H9 (cell line): ENCODE measurements around the gene PANK2. TPM values are rescaled to one million over a fixed set of nuclear protein-coding genes. Genes with fewer than 3 reads are reported as not detected.

ENCODE experiments used
- DNase-seq: peaks from one replicate; pipeline ENCODE4 v3.0.0-alpha.2; 2017
- H2AFZ ChIP-seq: one replicate; pipeline ENCODE4 v1.6.1; 2013; ENCODE audit warnings: mild to moderate bottlenecking, low read length, control low read depth, moderate library complexity
- H2AK5ac ChIP-seq: 2 replicates; pipeline ENCODE4 v1.6.1; 2013; ENCODE audit warnings: low read length, control low read depth, mixed read lengths; ENCODE audit not compliant: insufficient read length
- H2BK120ac ChIP-seq: one replicate; pipeline ENCODE4 v1.6.1; 2013; ENCODE audit warnings: low read depth, mild to moderate bottlenecking, low read length, control low read depth, inconsistent platforms; ENCODE audit not compliant: poor library complexity, severe bottlenecking
- H2BK12ac ChIP-seq: 2 replicates; pipeline ENCODE4 v1.6.1; 2013; ENCODE audit warnings: low read length, control low read depth, mixed read lengths, low read depth; ENCODE audit not compliant: insufficient read length
- H2BK15ac ChIP-seq: 2 replicates; pipeline ENCODE4 v1.6.1; 2013; ENCODE audit warnings: low read depth, low read length, control low read depth
- H2BK20ac ChIP-seq: one replicate; pipeline ENCODE4 v1.6.1; 2013; ENCODE audit warnings: low read depth, mild to moderate bottlenecking, low read length, control low read depth, inconsistent platforms; ENCODE audit not compliant: poor library complexity, severe bottlenecking
- H2BK5ac ChIP-seq: 2 replicates; pipeline ENCODE4 v1.6.1; 2013; ENCODE audit warnings: low read length, control low read depth, mixed read lengths; ENCODE audit not compliant: insufficient read length
- H3K14ac ChIP-seq: 2 replicates; pipeline ENCODE4 v1.6.1; 2013; ENCODE audit warnings: low read length, control low read depth; ENCODE audit not compliant: insufficient read depth
- H3K18ac ChIP-seq: 2 replicates; pipeline ENCODE4 v1.6.1; 2013; ENCODE audit warnings: low read depth, mild to moderate bottlenecking, mixed read lengths, low read length, control low read depth; ENCODE audit not compliant: insufficient read length
- H3K23ac ChIP-seq: 2 replicates; pipeline ENCODE4 v1.6.1; 2013; ENCODE audit warnings: low read length, control low read depth, mixed read lengths, low read depth; ENCODE audit not compliant: insufficient read length
- H3K23me2 ChIP-seq: 2 replicates; pipeline ENCODE4 v1.6.1; 2013; ENCODE audit warnings: low read depth, mild to moderate bottlenecking, mixed read lengths, low read length, control low read depth; ENCODE audit not compliant: insufficient read length, poor library complexity, severe bottlenecking
- H3K27ac ChIP-seq: 2 replicates; pipeline ENCODE4 v1.5.1; 2013; ENCODE audit warnings: low read length, control low read depth, mixed read lengths, low read depth; ENCODE audit not compliant: insufficient read length
- H3K27me3 ChIP-seq: 2 replicates; pipeline ENCODE4 v1.6.1; 2013; ENCODE audit warnings: low read length, control low read depth, inconsistent platforms; ENCODE audit not compliant: insufficient read depth
- H3K4ac ChIP-seq: 2 replicates; pipeline ENCODE4 v1.6.1; 2013; ENCODE audit warnings: low read depth, mild to moderate bottlenecking, control low read depth, inconsistent platforms, low read length, moderate library complexity
- H3K4me1 ChIP-seq: 2 replicates; pipeline ENCODE4 v1.6.1; 2013; ENCODE audit warnings: low read length, control low read depth, inconsistent platforms; ENCODE audit not compliant: insufficient read depth
- H3K4me2 ChIP-seq: 2 replicates; pipeline ENCODE4 v1.6.1; 2013; ENCODE audit warnings: low read length, control low read depth, mixed read lengths; ENCODE audit not compliant: insufficient read length, insufficient read depth
- H3K56ac ChIP-seq: 2 replicates; pipeline ENCODE4 v1.6.1; 2013; ENCODE audit warnings: low read depth, mild to moderate bottlenecking, mixed read lengths, low read length, control low read depth; ENCODE audit not compliant: insufficient read length
- H3K79me1 ChIP-seq: 2 replicates; pipeline ENCODE4 v1.6.1; 2013; ENCODE audit warnings: low read depth, mild to moderate bottlenecking, moderate library complexity, low read length, control low read depth, inconsistent platforms; ENCODE audit not compliant: insufficient read depth, poor library complexity, severe bottlenecking
- H3K79me2 ChIP-seq: 2 replicates; pipeline ENCODE4 v1.6.1; 2013; ENCODE audit warnings: low read length, control low read depth, inconsistent platforms; ENCODE audit not compliant: insufficient read depth
- H3K9ac ChIP-seq: 2 replicates; pipeline ENCODE4 v1.6.1; 2013; ENCODE audit warnings: low read length, control low read depth, mixed read lengths; ENCODE audit not compliant: insufficient read length; ENCODE audit errors: extremely low read depth
- H3K9me3 ChIP-seq: one replicate; pipeline ENCODE4 v1.6.1; 2013; ENCODE audit warnings: low read depth, low read length, inconsistent platforms; ENCODE audit not compliant: control insufficient read depth
- H3T11ph ChIP-seq: one replicate; pipeline ENCODE4 v1.6.1; 2013; ENCODE audit warnings: mild to moderate bottlenecking, low read length, control low read depth, inconsistent platforms
- H4K20me1 ChIP-seq: one replicate; pipeline ENCODE4 v1.6.1; 2013; ENCODE audit not compliant: control insufficient read depth, insufficient read length, insufficient read depth
- H4K5ac ChIP-seq: 2 replicates; pipeline ENCODE4 v1.6.1; 2013; ENCODE audit warnings: low read depth, mild to moderate bottlenecking, mixed read lengths, low read length, control low read depth; ENCODE audit not compliant: insufficient read length
- H4K8ac ChIP-seq: replicated peaks from 2 replicates; pipeline ENCODE4 v1.6.1; 2013; ENCODE audit warnings: low read length, control low read depth, mixed read lengths, low read depth; ENCODE audit not compliant: insufficient read length
- H4K91ac ChIP-seq: 2 replicates; pipeline ENCODE4 v1.6.1; 2013; ENCODE audit warnings: low read depth, mild to moderate bottlenecking, moderate library complexity, mixed read lengths, low read length, control low read depth; ENCODE audit not compliant: insufficient read length
- H3K27ac Mint-ChIP-seq, 3 experiments: 2 replicates in 2 of 3; 3 replicates in 1 of 3; pipeline ENCODE4 v1.8.0; 2020 to 2021; ENCODE audit warnings: mixed read lengths in 3 of 3, mild to moderate bottlenecking in 1 of 3, moderate library complexity in 1 of 3
- H3K27me3 Mint-ChIP-seq: 2 replicates; pipeline ENCODE4 v1.8.0; 2021; ENCODE audit warnings: low read depth, mild to moderate bottlenecking, moderate library complexity, mixed read lengths
- H3K36me3 Mint-ChIP-seq, 3 experiments: 2 replicates in 2 of 3; 3 replicates in 1 of 3; pipeline ENCODE4 v1.8.0; 2020 to 2021; ENCODE audit warnings: low read depth in 3 of 3, mixed read lengths in 3 of 3; ENCODE audit not compliant: insufficient read depth in 1 of 3
- H3K4me1 Mint-ChIP-seq, 2 experiments: 2 replicates each; pipeline ENCODE4 v1.8.0; 2020; ENCODE audit warnings: mixed read lengths in 2 of 2
- H3K4me3 Mint-ChIP-seq, 2 experiments: 2 replicates in 1 of 2; 3 replicates in 1 of 2; pipeline ENCODE4 v1.8.0; 2020 to 2021; ENCODE audit warnings: mild to moderate bottlenecking in 2 of 2, mixed read lengths in 2 of 2, moderate library complexity in 1 of 2
- H3K9me3 Mint-ChIP-seq, 2 experiments: 2 replicates in 1 of 2; 3 replicates in 1 of 2; pipeline ENCODE4 v1.8.0; 2020; ENCODE audit warnings: mild to moderate bottlenecking in 2 of 2, mixed read lengths in 2 of 2, moderate library complexity in 1 of 2
- CTCF ChIP-seq: fragments of 200-600 bp; sonication (generic); conservative IDR thresholded peaks from 3 replicates; pipeline ENCODE4 v1.8.0; 2021; ENCODE audit warnings: antibody characterized with exemption, mild to moderate bottlenecking
- WGBS: extraction: QIAGEN DNeasy Blood & Tissue Kit; methylation state at CpG from one replicate; pipeline ENCODE4 v1.1.7; 2013; ENCODE audit warnings: missing lambda C conversion rate, low lambda C conversion rate, mixed read lengths; ENCODE audit not compliant: insufficient read length; ENCODE audit errors: extremely low coverage; 5-methylcytosine and 5-hydroxymethylcytosine counted together
- total RNA-seq: library from RNA; stranded (reverse); gene quantifications from 2 replicates; pipeline ENCODE4 v1.2.1, GENCODE V29; 2021

Gene PANK2
- total RNA-seq, 1 experiment from 2014 or later = 65.4 TPM

DNA sequence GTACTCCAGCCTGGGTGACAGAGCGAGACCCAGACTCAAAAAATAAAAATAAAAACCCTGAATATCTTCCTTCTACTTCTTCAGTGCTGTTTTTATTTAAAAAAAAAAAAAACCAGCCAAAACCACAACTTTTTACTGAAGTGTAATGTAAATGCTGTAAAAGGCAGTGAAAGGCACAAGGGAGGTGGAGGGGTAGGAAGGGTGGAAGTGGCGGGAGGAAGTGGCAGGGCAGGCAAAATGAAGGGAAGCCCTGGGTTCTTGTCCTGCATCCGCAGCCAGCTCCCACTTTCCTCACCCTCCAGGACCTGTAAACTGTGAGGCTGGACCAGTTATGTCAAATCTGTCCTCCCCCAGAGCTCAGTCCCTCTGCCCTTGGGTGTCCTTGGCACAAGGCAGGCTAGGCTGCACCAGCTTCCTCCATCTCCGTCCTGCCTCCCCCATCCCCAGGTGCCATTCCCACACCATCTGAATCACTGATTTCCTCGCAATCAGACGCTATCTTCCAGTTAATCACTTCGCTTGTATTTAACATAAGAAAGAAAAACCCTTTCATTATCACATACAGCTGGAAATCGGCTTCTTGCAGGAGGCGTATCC is 13.7 kb upstream of the PANK2 start:
- H3K27ac ChIP-seq = no peak overlapping the region
- no peak overlapping the region for H2AFZ ChIP-seq
- H3K4me1 Mint-ChIP-seq = peaks cover 5% of the 10 kb centered on the region in 2 experiments; a peak in 3 of 4 replicates
- no peak overlapping the region for H3K4me2 ChIP-seq
- no peak overlapping the region for H3K56ac ChIP-seq
- H3K4me3 Mint-ChIP-seq = no peak overlapping the region
- H3K4me1 ChIP-seq = no peaks in the 10 kb centered on the region; the same call in 1 of the 2 replicates
- H3K27ac Mint-ChIP-seq = no peak overlapping the region
- H2BK15ac ChIP-seq = no peak overlapping the region
- no peaks in the 10 kb centered on the region for H3K9me3 ChIP-seq
- H3K23ac ChIP-seq = no peak overlapping the region
- no peaks in the 10 kb centered on the region for H3K9me3 Mint-ChIP-seq
- H3K14ac ChIP-seq = peak overlapping the region; percentile 52
- no peaks in the 10 kb centered on the region for H3K79me1 ChIP-seq
- no peaks in the 10 kb centered on the region for H3K79me2 ChIP-seq
- no peak overlapping the region for H2BK20ac ChIP-seq
- H3K9ac ChIP-seq = no peak overlapping the region
- no peak for TF ChIP-seq CTCF
- no peaks in the 10 kb centered on the region for H3K23me2 ChIP-seq
- no peak overlapping the region for H2BK12ac ChIP-seq
- H4K91ac ChIP-seq = no peak overlapping the region
- DNase-seq = no peak
- no peak overlapping the region for H3K4ac ChIP-seq
- peaks cover 6 to 22% (median 20%) of the 10 kb centered on the region in 3 experiments; a peak in 6 of 7 replicates for H3K36me3 Mint-ChIP-seq
- no peak overlapping the region for H3K18ac ChIP-seq
- no CpG with 5 or more reads among the region's 9 CpGs for WGBS
- H3T11ph ChIP-seq = no peak overlapping the region
- H2BK120ac ChIP-seq = no peak overlapping the region
- no peak overlapping the region for H2BK5ac ChIP-seq
- H4K20me1 ChIP-seq = no peaks in the 10 kb centered on the region
- no peaks in the 10 kb centered on the region for H3K27me3 ChIP-seq
- H3K27me3 Mint-ChIP-seq = peaks cover 1% of the 10 kb centered on the region; the same call in 1 of the 2 replicates
- H2AK5ac ChIP-seq = no peak overlapping the region
- no peak overlapping the region for H4K8ac ChIP-seq
- H4K5ac ChIP-seq = no peak overlapping the region
